ENCODE data around the gene DCLK1. TPM values are rescaled to one million over a fixed set of nuclear protein-coding genes. Genes with fewer than 3 reads are reported as not detected.

DCLK1 gene
- total RNA-seq, 4 donors from 2014 or later: 20.5 to 40.1 (median 28.7) TPM

- 78% methylated on average over 1 of the region's 1 CpG for WGBS
- intact Hi-C loops (cut with DNase I): no loop called here
Observed at GRCh38 chr13:36051082-36051481, 80.1 kb downstream of the DCLK1 start.

GRCh38 chr13:36046672-36047071, 84.5 kb downstream of the DCLK1 start:
- no peaks in the 10 kb centered on the region for H3K27me3 ChIP-seq
- TF ChIP-seq EP300 (IDR thresholded peaks at IDR 0.05) (no peak), POLR2AphosphoS5 (IDR thresholded peaks at IDR 0.05) (no peak), POLR2A (IDR thresholded peaks at IDR 0.05; ENCODE audit: low read depth) (no peak), CTCF (IDR thresholded peaks at IDR 0.05) (no peak)
- H3K4me1 ChIP-seq: peaks cover 0 to 3% (median 0%) of the 10 kb centered on the region in 4 donors
- no peaks in the 10 kb centered on the region for H3K9me3 ChIP-seq
- DNase-seq (ENCODE audit: extremely low spot score): no peak
- intact Hi-C loops (cut with DNase I): no loop called here
- no peak overlapping the region for H3K4me3 ChIP-seq
- 88% methylated on average over 3 of the region's 3 CpGs for WGBS
- no peaks in the 10 kb centered on the region for H3K36me3 ChIP-seq
- no peak overlapping the region for H3K27ac ChIP-seq (replicated peaks in 1 of 4)

More at GRCh38 chr13:36051082-36051481, 80.1 kb downstream of the DCLK1 start:
- Histone ChIP-seq H3K27ac (replicated peaks in 1 of 4) (no peak overlapping the region), H3K4me3 (no peak overlapping the region), H3K9me3 (no peaks in the 10 kb centered on the region), H3K4me1 (peaks cover 0 to 9% (median 5%) of the 10 kb centered on the region in 4 donors), H3K36me3 (no peaks in the 10 kb centered on the region), H3K27me3 (no peaks in the 10 kb centered on the region)
- TF ChIP-seq POLR2AphosphoS5 (IDR thresholded peaks at IDR 0.05) (no peak), POLR2A (IDR thresholded peaks at IDR 0.05; ENCODE audit: low read depth) (no peak), CTCF (IDR thresholded peaks at IDR 0.05) (no peak)
- no peak for DNase-seq (ENCODE audit: extremely low spot score)

GRCh38 chr13:36038785-36039555, 92.2 kb downstream of the DCLK1 start:
- Histone ChIP-seq H3K27me3 (no peaks in the 10 kb centered on the region), H3K4me3 (no peak overlapping the region), H3K27ac (replicated peaks in 1 of 4) (no peak overlapping the region), H3K4me1 (no peaks in the 10 kb centered on the region), H3K36me3 (no peaks in the 10 kb centered on the region), H3K9me3 (no peaks in the 10 kb centered on the region)
- no peak for DNase-seq (ENCODE audit: extremely low spot score)
- intact Hi-C loops (cut with DNase I): no loop called here
- WGBS: 87% methylated on average over 4 of the region's 4 CpGs
- TF ChIP-seq CTCF (IDR thresholded peaks at IDR 0.05): no peak
- TF ChIP-seq POLR2AphosphoS5 (IDR thresholded peaks at IDR 0.05): no peak
- TF ChIP-seq EP300 (IDR thresholded peaks at IDR 0.05): no peak
- TF ChIP-seq POLR2A (IDR thresholded peaks at IDR 0.05; ENCODE audit: low read depth): no peak

GRCh38 chr13:36033035-36033434, 98.1 kb downstream of the DCLK1 start:
- Histone ChIP-seq H3K27ac (replicated peaks in 1 of 4) (no peak overlapping the region), H3K4me3 (no peak overlapping the region), H3K27me3 (no peaks in the 10 kb centered on the region), H3K36me3 (no peaks in the 10 kb centered on the region), H3K9me3 (no peaks in the 10 kb centered on the region), H3K4me1 (no peaks in the 10 kb centered on the region)
- WGBS: 84% methylated on average over 4 of the region's 4 CpGs
- DNase-seq (ENCODE audit: extremely low spot score): no peak
- TF ChIP-seq POLR2A (IDR thresholded peaks at IDR 0.05; ENCODE audit: low read depth) (no peak), EP300 (IDR thresholded peaks at IDR 0.05) (no peak), POLR2AphosphoS5 (IDR thresholded peaks at IDR 0.05) (no peak), CTCF (IDR thresholded peaks at IDR 0.05) (no peak)
- intact Hi-C loops (cut with DNase I): no loop called here

All from esophagus muscularis mucosa (tissue), 4 donors.